Measurements from ENCODE around the gene EML1.

DNA sequence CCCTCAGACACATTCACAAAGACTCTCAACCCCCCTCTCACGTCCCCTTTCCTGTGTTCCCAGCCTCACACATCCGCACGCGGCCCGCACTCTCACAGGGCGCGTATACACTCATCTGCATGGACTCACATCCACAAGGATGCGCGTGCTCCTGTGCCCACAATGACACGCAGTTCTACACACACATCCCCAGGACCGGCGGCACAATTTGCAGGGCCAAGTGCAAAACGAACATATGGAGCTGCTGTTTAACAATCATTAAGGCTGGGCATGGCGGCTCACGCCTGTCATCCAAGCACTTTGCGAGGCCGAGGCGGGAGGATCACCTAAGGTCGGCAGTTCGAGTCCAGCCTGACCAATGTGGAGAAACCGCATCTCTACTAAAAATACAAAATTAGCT, 36.4 kb upstream of the EML1 start:
- no peak for TF ChIP-seq MTA1 (CRISPR knock-in tag; IDR thresholded peaks at IDR 0.05; ENCODE audit: borderline replicate concordance)
- no peak for TF ChIP-seq ARNT (IDR thresholded peaks at IDR 0.05)
- TF ChIP-seq TBL1XR1 (IDR thresholded peaks at IDR 0.05; ENCODE audit: borderline replicate concordance, low read length, partially characterized antibody): no peak
- no peak for TF ChIP-seq ZNF180 (CRISPR knock-in tag; IDR thresholded peaks at IDR 0.05; ENCODE audit: borderline replicate concordance, low read depth)
- TF ChIP-seq IKZF4 (CRISPR knock-in tag; IDR thresholded peaks at IDR 0.05; ENCODE audit: borderline replicate concordance, low read depth, not compliant biosample characterization): no peak
